ENCODE measurements around the gene INPP5A. TPM values are rescaled to one million over a fixed set of nuclear protein-coding genes. Genes with fewer than 3 reads are reported as not detected.

The INPP5A gene
- total and polyA plus RNA-seq, 5 donors, result 60.0 to 116 (median 97.8) TPM

- intact Hi-C loops (cut with DNase I), result loop anchor here in 1 of 4 donors (10.0 kb wide), 1 partner anchor 48 kb away; no protein-coding TSS in a partner anchor
- Histone ChIP-seq H3K9me3 (ENCODE audit: control insufficient read depth, low read length) (no peaks in the 10 kb centered on the region), H3K27me3 (ENCODE audit: control insufficient read depth, insufficient read depth) (no peaks in the 10 kb centered on the region), H3K27ac (ENCODE audit: low read length) (no peak overlapping the region), H3K4me1 (ENCODE audit: control insufficient read depth, insufficient read depth, low read length) (peaks cover 34% of the 10 kb centered on the region), H3K4me3 (ENCODE audit: low read length) (no peak overlapping the region)
- DNase-seq (no peak), ATAC-seq (no peak)
- 90% methylated on average over 11 of the region's 11 CpGs for WGBS
These were observed 49.6 kb downstream of the INPP5A start for GRCh38 chr10:132587175-132587574.

- H3K4me1 ChIP-seq (ENCODE audit: control insufficient read depth, insufficient read depth, low read length), result peaks cover 33% of the 10 kb centered on the region
- peak; percentile 49 to 65 for ATAC-seq
- peak overlapping the region; percentile 38 for H3K27ac ChIP-seq (ENCODE audit: low read length)
- 37% methylated on average over 25 of the region's 25 CpGs for WGBS
- intact Hi-C loops (cut with DNase I), result loop anchor here in 1 of 4 donors (10.0 kb wide), 1 partner anchor 46 kb away; no protein-coding TSS in a partner anchor
- no peaks in the 10 kb centered on the region for H3K9me3 ChIP-seq (ENCODE audit: control insufficient read depth, low read length)
- no peak overlapping the region for H3K4me3 ChIP-seq (ENCODE audit: low read length)
- DNase-seq, result peak in 2 of 3 donors; percentile 77 to 79
- H3K27me3 ChIP-seq (ENCODE audit: control insufficient read depth, insufficient read depth), result no peaks in the 10 kb centered on the region
These were observed 50.9 kb downstream of the INPP5A start for GRCh38 chr10:132588301-132589013.

GRCh38 chr10:132589015-132589414 is 51.4 kb downstream of the INPP5A start:
- Histone ChIP-seq H3K27ac (ENCODE audit: low read length) (peak overlapping the region; percentile 13), H3K9me3 (ENCODE audit: control insufficient read depth, low read length) (no peaks in the 10 kb centered on the region), H3K4me3 (ENCODE audit: low read length) (no peak overlapping the region), H3K4me1 (ENCODE audit: control insufficient read depth, insufficient read depth, low read length) (peaks cover 33% of the 10 kb centered on the region), H3K27me3 (ENCODE audit: control insufficient read depth, insufficient read depth) (no peaks in the 10 kb centered on the region)
- peak in 2 of 3 donors; percentile 55 to 61 for DNase-seq
- no peak for ATAC-seq
- intact Hi-C loops (cut with DNase I), result loop anchor here in 1 of 4 donors (10.0 kb wide), 1 partner anchor 46 kb away; no protein-coding TSS in a partner anchor
- WGBS, result 60% methylated on average over 14 of the region's 14 CpGs

- DNase-seq (no peak), ATAC-seq (peak in 1 of 2 donors; percentile 2)
- Histone ChIP-seq H3K9me3 (ENCODE audit: control insufficient read depth, low read length) (no peaks in the 10 kb centered on the region), H3K4me3 (ENCODE audit: low read length) (no peak overlapping the region), H3K27me3 (ENCODE audit: control insufficient read depth, insufficient read depth) (no peaks in the 10 kb centered on the region), H3K4me1 (ENCODE audit: control insufficient read depth, insufficient read depth, low read length) (peaks cover 35% of the 10 kb centered on the region), H3K27ac (ENCODE audit: low read length) (no peak overlapping the region)
- intact Hi-C loops (cut with DNase I), result loop anchor here in 1 of 4 donors (10.0 kb wide), 1 partner anchor 45 kb away; no protein-coding TSS in a partner anchor
- WGBS, result 92% methylated on average over 16 of the region's 16 CpGs
These were observed 52.1 kb downstream of the INPP5A start for GRCh38 chr10:132589681-132590080.

- intact Hi-C loops (cut with DNase I), result no loop called here
- DNase-seq, result peak in 1 of 3 donors; percentile 35
- ATAC-seq, result no peak
- Histone ChIP-seq H3K4me1 (ENCODE audit: control insufficient read depth, insufficient read depth, low read length) (peaks cover 35% of the 10 kb centered on the region), H3K27ac (ENCODE audit: low read length) (no peak overlapping the region), H3K27me3 (ENCODE audit: control insufficient read depth, insufficient read depth) (no peaks in the 10 kb centered on the region), H3K9me3 (ENCODE audit: control insufficient read depth, low read length) (no peaks in the 10 kb centered on the region), H3K4me3 (ENCODE audit: low read length) (no peak overlapping the region)
- 96% methylated on average over 33 of the region's 33 CpGs for WGBS
These were observed 52.6 kb downstream of the INPP5A start for GRCh38 chr10:132590094-132590751.

- H3K4me1 ChIP-seq (ENCODE audit: control insufficient read depth, insufficient read depth, low read length), result peaks cover 32% of the 10 kb centered on the region
- ATAC-seq, result no peak
- DNase-seq, result peak in 1 of 3 donors; percentile 11
- intact Hi-C loops (cut with DNase I), result no loop called here
- H3K27me3 ChIP-seq (ENCODE audit: control insufficient read depth, insufficient read depth), result no peaks in the 10 kb centered on the region
- no peaks in the 10 kb centered on the region for H3K9me3 ChIP-seq (ENCODE audit: control insufficient read depth, low read length)
- H3K27ac ChIP-seq (ENCODE audit: low read length), result peak overlapping the region; percentile 16
- WGBS, result 89% methylated on average over 10 of the region's 10 CpGs
- H3K4me3 ChIP-seq (ENCODE audit: low read length), result no peak overlapping the region
These were observed 53.1 kb downstream of the INPP5A start for GRCh38 chr10:132590752-132591121.

GRCh38 chr10:132591166-132591971 is 53.8 kb downstream of the INPP5A start:
- H3K27me3 ChIP-seq (ENCODE audit: control insufficient read depth, insufficient read depth), result no peaks in the 10 kb centered on the region
- peak in 1 of 3 donors; percentile 55 for DNase-seq
- no peak overlapping the region for H3K4me3 ChIP-seq (ENCODE audit: low read length)
- peak; percentile 79 to 86 for ATAC-seq
- H3K4me1 ChIP-seq (ENCODE audit: control insufficient read depth, insufficient read depth, low read length), result peaks cover 26% of the 10 kb centered on the region
- H3K27ac ChIP-seq (ENCODE audit: low read length), result peak overlapping the region; percentile 92
- intact Hi-C loops (cut with DNase I), result no loop called here
- 65% methylated on average over 22 of the region's 22 CpGs for WGBS
- H3K9me3 ChIP-seq (ENCODE audit: control insufficient read depth, low read length), result no peaks in the 10 kb centered on the region

GRCh38 chr10:132592790-132593383 is 55.3 kb downstream of the INPP5A start:
- intact Hi-C loops (cut with DNase I), result no loop called here
- Histone ChIP-seq H3K27ac (ENCODE audit: low read length) (no peak overlapping the region), H3K9me3 (ENCODE audit: control insufficient read depth, low read length) (no peaks in the 10 kb centered on the region), H3K4me1 (ENCODE audit: control insufficient read depth, insufficient read depth, low read length) (peaks cover 23% of the 10 kb centered on the region), H3K4me3 (ENCODE audit: low read length) (no peak overlapping the region), H3K27me3 (ENCODE audit: control insufficient read depth, insufficient read depth) (no peaks in the 10 kb centered on the region)
- 86% methylated on average over 14 of the region's 14 CpGs for WGBS
- ATAC-seq (no peak), DNase-seq (no peak)

GRCh38 chr10:132593389-132593788 is 55.8 kb downstream of the INPP5A start:
- H3K27ac ChIP-seq (ENCODE audit: low read length), result no peak overlapping the region

More at GRCh38 chr10:132593389-132593788, 55.8 kb downstream of the INPP5A start:
- no peak for ATAC-seq
- Histone ChIP-seq H3K4me1 (ENCODE audit: control insufficient read depth, insufficient read depth, low read length) (peaks cover 23% of the 10 kb centered on the region), H3K4me3 (ENCODE audit: low read length) (no peak overlapping the region), H3K27me3 (ENCODE audit: control insufficient read depth, insufficient read depth) (no peaks in the 10 kb centered on the region), H3K9me3 (ENCODE audit: control insufficient read depth, low read length) (no peaks in the 10 kb centered on the region)
- WGBS, result 60% methylated on average over 3 of the region's 3 CpGs
- intact Hi-C loops (cut with DNase I), result no loop called here
- DNase-seq, result no peak
